Omental fat pad (tissue), 4 donors: ENCODE results near the gene SIRT5. TPM values are rescaled to one million over a fixed set of nuclear protein-coding genes. Genes with fewer than 3 reads are reported as not detected.

Source experiments
- ATAC-seq: fragments of 150-250 bp; one replicate; pipeline ENCODE4 v1.9.1; 2016; ENCODE audit warnings: mild to moderate bottlenecking, moderate library complexity; ENCODE audit not compliant: low FRiP score
- DNase-seq: peaks from one replicate; pipeline ENCODE4 v3.0.0-alpha.2; 2019; ENCODE audit warnings: low spot score
- total RNA-seq, 4 donors: library from RNA; depleted of rRNA; stranded (reverse); fragments of >200 nt; gene quantifications; one replicate each; pipeline ENCODE4 v1.1.0, GENCODE V29; 2016
- TF ChIP-seq, protein P1 (sequence below), 3 donors: fragments of 450-650 bp; IDR thresholded peaks; one replicate each; pipeline ENCODE4 v1.5.1; 2016 to 2017; ENCODE audit warnings: antibody characterized with exemption in 3 of 3, mild to moderate bottlenecking in 3 of 3, moderate library complexity in 2 of 3

SIRT5 gene
- total RNA-seq = 10 to 100 TPM in 2 of 4 donors, 1 to 10 TPM in 2; 6.0 to 16.9 (median 9.7) TPM

- DNase-seq (peak; percentile 43), ATAC-seq (peak; percentile 81)
- TF ChIP-seq, protein P1, sequence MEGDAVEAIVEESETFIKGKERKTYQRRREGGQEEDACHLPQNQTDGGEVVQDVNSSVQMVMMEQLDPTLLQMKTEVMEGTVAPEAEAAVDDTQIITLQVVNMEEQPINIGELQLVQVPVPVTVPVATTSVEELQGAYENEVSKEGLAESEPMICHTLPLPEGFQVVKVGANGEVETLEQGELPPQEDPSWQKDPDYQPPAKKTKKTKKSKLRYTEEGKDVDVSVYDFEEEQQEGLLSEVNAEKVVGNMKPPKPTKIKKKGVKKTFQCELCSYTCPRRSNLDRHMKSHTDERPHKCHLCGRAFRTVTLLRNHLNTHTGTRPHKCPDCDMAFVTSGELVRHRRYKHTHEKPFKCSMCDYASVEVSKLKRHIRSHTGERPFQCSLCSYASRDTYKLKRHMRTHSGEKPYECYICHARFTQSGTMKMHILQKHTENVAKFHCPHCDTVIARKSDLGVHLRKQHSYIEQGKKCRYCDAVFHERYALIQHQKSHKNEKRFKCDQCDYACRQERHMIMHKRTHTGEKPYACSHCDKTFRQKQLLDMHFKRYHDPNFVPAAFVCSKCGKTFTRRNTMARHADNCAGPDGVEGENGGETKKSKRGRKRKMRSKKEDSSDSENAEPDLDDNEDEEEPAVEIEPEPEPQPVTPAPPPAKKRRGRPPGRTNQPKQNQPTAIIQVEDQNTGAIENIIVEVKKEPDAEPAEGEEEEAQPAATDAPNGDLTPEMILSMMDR (IDR thresholded peaks at IDR 0.05) = no peak
Measured at GRCh38 chr6:13574571-13575376, at the start of gene SIRT5. Gene SIRT5 (plus strand): TSS chr6:13574601. CDS start chr6:13584111, 9,510 bp downstream.

GRCh38 chr6:13524801-13525508, 49.4 kb upstream of the SIRT5 start:
- ATAC-seq (no peak), DNase-seq (no peak)
- TF ChIP-seq, protein P1 (IDR thresholded peaks at IDR 0.05) = no peak

GRCh38 chr6:13526357-13526726, 48.1 kb upstream of the SIRT5 start:
- DNase-seq = no peak
- TF ChIP-seq, protein P1 (IDR thresholded peaks at IDR 0.05) = no peak
- ATAC-seq = no peak

- TF ChIP-seq, protein P1 (IDR thresholded peaks at IDR 0.05) = no peak
- no peak for DNase-seq
- peak; percentile 24 for ATAC-seq
Measured at GRCh38 chr6:13526727-13527670, 47.4 kb upstream of the SIRT5 start.

DNA sequence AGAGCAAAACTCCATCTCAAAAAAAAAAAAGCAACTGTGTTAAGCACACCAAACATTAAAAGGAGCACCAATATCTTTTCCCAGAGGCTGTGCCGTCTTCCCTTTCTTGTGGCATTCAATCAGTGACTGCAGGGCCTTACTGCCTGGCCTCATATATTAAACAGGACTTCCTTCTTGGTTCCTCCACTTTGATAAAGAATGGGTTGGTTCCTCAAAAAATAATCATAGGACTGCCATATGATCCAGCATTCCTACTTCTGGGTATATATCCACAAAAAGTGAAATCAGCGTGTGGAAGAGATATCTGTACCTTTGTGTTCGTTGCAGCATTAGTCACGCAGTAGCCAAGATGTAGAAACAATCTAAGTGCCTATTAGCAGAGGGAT, 46.7 kb upstream of the SIRT5 start:
- TF ChIP-seq, protein P1 (IDR thresholded peaks at IDR 0.05) = no peak
- DNase-seq = no peak
- no peak for ATAC-seq

GRCh38 chr6:13528232-13528631, 46.2 kb upstream of the SIRT5 start:
- DNase-seq (no peak), ATAC-seq (no peak)
- TF ChIP-seq, protein P1 (IDR thresholded peaks at IDR 0.05) = no peak
